HAP-1 (cell line): Measurements from ENCODE around the gene RASSF9.

Source experiments
- DNase-seq, 2 experiments: peaks; one replicate each; pipeline ENCODE4 v3.0.0-alpha.2; 2016 to 2020; ENCODE audit warnings: low spot score in 2 of 2
- H3K27me3 ChIP-seq: fragments of 250-450 bp; sonication (Bioruptor Pico); 2 replicates; pipeline ENCODE4 v1.5.1; 2020; ENCODE audit warnings: low read depth, mild to moderate bottlenecking, moderate library complexity
- H3K36me3 ChIP-seq: fragments of 250-450 bp; sonication (Bioruptor Pico); replicated peaks from 2 replicates; pipeline ENCODE4 v1.5.1; 2020; ENCODE audit warnings: mild to moderate bottlenecking
- H3K4me1 ChIP-seq: fragments of 250-450 bp; sonication (Bioruptor Pico); 2 replicates; pipeline ENCODE4 v1.5.1; 2020; ENCODE audit warnings: mild to moderate bottlenecking
- H3K4me3 ChIP-seq: fragments of 250-450 bp; sonication (Bioruptor Pico); 2 replicates; pipeline ENCODE4 v1.5.1; 2020; ENCODE audit warnings: mild to moderate bottlenecking, moderate library complexity
- H3K9me3 ChIP-seq: fragments of 250-450 bp; sonication (Bioruptor Pico); 2 replicates; pipeline ENCODE4 v1.5.1; 2020; ENCODE audit warnings: mild to moderate bottlenecking, moderate library complexity
- in situ Hi-C: fragments of 300-500 bp; cut with MboI; formaldehyde crosslinking; loops from 3 replicates; pipeline ENCODE4 v1.14.3; 2020; ENCODE audit warnings: low sequenced_read_pairs, inconsistent platforms, mixed read lengths

Gene RASSF9

DNA sequence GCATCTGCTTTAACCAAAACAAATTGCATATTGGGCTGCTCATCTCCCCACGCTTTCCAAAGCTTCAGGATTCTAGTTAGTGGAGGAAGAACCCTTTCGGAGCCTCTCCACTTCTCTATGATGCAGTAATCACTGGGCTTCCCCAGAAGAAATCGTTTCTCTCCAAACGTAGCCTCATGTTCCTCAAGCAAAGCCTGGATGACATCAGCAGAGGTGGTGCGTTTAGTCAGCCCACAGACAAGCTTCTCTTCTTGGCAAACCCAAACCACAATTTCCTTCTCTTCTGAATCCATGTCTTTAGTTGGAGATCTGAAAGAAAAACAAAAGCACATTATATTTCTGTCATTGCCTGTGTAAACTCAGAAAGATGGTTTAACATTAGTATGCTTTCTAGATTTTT, 30.6 kb downstream of the RASSF9 start:
- in situ Hi-C loops = no loop called here
- H3K36me3 ChIP-seq = no peaks in the 10 kb centered on the region
- no peaks in the 10 kb centered on the region for H3K4me1 ChIP-seq
- no peak for DNase-seq
- no peaks in the 10 kb centered on the region for H3K9me3 ChIP-seq
- peaks cover 3% of the 10 kb centered on the region; the same call in 1 of the 2 replicates for H3K27me3 ChIP-seq
- no peak overlapping the region for H3K4me3 ChIP-seq

DNA sequence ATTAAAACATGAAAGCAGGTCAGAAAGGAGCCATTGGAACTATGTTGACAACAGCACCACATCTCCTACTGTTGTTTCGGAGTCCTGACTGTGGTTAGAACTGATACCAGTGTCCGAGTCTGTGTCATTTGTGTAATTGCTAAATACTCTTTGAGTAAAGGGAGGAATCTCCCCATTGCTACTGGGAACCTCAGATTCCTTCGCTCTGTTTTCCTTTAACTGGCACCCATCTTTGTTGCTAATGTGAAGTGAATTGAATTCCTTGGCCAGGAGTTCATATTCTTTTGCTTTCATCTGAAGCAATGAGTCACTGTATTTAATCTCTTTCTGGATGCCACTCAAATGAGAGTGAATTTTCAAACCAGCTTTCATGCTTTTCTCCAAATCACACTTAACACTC, 31.5 kb downstream of the RASSF9 start:
- peaks cover 3% of the 10 kb centered on the region; the same call in 1 of the 2 replicates for H3K27me3 ChIP-seq
- H3K4me3 ChIP-seq = no peak overlapping the region
- H3K9me3 ChIP-seq = no peaks in the 10 kb centered on the region
- no peaks in the 10 kb centered on the region for H3K4me1 ChIP-seq
- in situ Hi-C loops = no loop called here
- DNase-seq = no peak
- H3K36me3 ChIP-seq = no peaks in the 10 kb centered on the region

DNA sequence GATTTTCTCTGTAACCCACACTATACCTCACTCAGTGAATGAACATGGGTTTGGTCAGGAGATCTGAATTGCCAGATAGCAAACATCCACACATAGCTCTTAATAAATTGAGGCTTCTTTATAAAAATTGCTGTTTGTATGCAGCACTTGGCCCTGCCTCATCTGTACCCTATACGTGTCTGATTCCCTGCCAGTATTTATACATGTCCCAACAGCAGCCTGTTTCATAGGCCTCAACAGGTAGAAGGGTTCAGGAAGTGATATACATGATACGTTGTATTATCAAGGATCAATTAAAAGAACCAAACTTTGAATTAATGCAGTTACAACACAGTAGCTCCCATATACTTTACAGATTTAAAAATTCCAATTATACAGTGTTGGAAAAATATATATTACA, 32.3 kb downstream of the RASSF9 start:
- in situ Hi-C loops = no loop called here
- Histone ChIP-seq H3K36me3 (no peaks in the 10 kb centered on the region), H3K27me3 (peaks cover 3% of the 10 kb centered on the region; the same call in 1 of the 2 replicates), H3K4me1 (no peaks in the 10 kb centered on the region), H3K4me3 (no peak overlapping the region), H3K9me3 (no peaks in the 10 kb centered on the region)
- DNase-seq = no peak

DNA sequence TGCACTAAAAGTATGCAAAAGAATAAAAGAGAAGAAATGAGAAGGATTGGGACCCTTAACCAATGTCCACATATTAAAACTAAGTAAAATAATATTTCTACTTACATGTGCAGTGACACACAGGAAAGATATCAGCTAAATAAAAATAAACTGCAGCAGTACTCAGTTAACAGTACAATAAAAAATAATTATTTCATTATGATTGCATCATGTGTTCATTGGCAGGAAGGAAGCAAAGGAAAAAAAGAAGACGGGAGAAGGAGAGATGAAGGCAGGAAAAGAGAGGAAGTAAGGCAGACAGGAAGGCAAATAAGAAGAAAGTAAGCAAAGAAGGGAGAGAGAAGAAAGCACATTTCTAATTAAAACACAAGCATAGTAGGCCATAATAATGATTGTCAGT, 33.0 kb downstream of the RASSF9 start:
- in situ Hi-C loops = no loop called here
- Histone ChIP-seq H3K4me3 (no peak overlapping the region), H3K9me3 (no peaks in the 10 kb centered on the region), H3K4me1 (no peaks in the 10 kb centered on the region), H3K27me3 (peaks cover 3% of the 10 kb centered on the region; the same call in 1 of the 2 replicates), H3K36me3 (no peaks in the 10 kb centered on the region)
- no peak for DNase-seq

GRCh38 chr12:85798122-85798521, 38.1 kb downstream of the RASSF9 start:
- no peak for DNase-seq
- Histone ChIP-seq H3K36me3 (no peaks in the 10 kb centered on the region), H3K9me3 (no peaks in the 10 kb centered on the region), H3K4me3 (no peak overlapping the region), H3K4me1 (no peaks in the 10 kb centered on the region), H3K27me3 (peaks cover 2% of the 10 kb centered on the region)
- in situ Hi-C loops = no loop called here

DNA sequence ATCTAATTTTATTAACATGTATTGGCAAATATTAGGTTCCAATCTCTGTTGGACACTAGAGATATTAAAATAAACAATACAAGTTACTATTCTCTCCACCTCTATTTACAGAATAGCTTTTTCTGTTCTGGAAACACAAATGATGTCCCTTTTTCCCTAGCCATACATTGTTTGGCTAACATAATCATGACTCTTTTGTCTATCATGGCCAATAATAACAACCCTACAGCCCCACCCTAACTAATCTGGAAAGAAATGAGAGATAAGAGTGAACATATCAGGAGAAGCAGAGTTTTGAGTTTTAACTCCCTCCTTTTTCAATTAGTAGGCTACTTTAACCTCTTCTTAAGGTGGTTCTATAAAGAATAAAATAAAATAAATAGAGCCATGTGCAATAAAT, 40.2 kb downstream of the RASSF9 start:
- no peaks in the 10 kb centered on the region for H3K36me3 ChIP-seq
- H3K4me3 ChIP-seq = no peak overlapping the region
- H3K4me1 ChIP-seq = no peaks in the 10 kb centered on the region
- no peaks in the 10 kb centered on the region for H3K9me3 ChIP-seq
- peaks cover 2% of the 10 kb centered on the region for H3K27me3 ChIP-seq
- in situ Hi-C loops = no loop called here
- no peak for DNase-seq

DNA sequence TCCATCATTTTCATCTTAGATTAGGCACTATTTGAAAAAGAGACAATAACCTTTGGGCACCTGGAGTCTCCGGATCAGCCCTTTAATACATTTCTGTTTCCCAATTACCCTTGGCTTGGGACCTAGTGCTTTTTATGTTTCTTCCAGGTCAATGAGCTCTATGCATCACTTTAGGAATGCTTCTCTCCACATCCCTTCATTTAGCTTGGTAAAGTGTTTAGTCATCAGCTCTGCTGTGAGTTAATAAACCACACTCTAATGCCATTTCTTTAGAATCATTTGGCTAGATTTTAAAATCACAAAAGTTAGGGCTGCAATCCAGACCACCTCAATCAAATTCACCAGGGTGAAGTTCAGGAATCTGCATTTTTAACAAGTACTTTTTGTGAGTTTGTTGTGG, 41.7 kb downstream of the RASSF9 start:
- no peak overlapping the region for H3K4me3 ChIP-seq

GRCh38 chr12:85784096-85784720, 52.0 kb downstream of the RASSF9 start:
- no peaks in the 10 kb centered on the region for H3K4me1 ChIP-seq
- no peak overlapping the region for H3K4me3 ChIP-seq
- H3K27me3 ChIP-seq = no peaks in the 10 kb centered on the region
- H3K9me3 ChIP-seq = no peaks in the 10 kb centered on the region
- in situ Hi-C loops = no loop called here
- H3K36me3 ChIP-seq = no peaks in the 10 kb centered on the region
- DNase-seq = no peak

More for the DNA sequence above, 41.7 kb downstream of the RASSF9 start:
- Histone ChIP-seq H3K9me3 (no peaks in the 10 kb centered on the region), H3K36me3 (no peaks in the 10 kb centered on the region), H3K27me3 (peaks cover 2% of the 10 kb centered on the region), H3K4me1 (no peaks in the 10 kb centered on the region)
- in situ Hi-C loops = no loop called here
- DNase-seq = no peak

DNA sequence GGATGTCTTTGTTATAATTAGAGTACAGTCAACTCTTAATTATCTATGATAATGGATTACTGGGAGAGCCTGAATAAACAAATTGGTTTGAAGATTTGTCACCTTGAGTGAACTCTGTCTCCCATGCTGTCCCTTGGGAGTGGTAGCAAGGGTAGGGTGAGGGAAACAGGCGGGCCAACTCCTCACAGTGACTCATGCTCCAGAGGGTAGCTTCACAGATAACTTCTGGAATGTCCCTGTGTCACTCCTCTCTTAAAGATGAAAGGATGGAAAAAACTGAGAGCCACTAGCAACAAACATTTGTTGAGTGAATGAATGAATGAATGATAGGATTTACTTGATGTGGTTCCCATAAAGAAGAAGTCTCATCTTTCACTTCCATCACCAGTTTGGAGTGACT, 53.5 kb downstream of the RASSF9 start:
- no peaks in the 10 kb centered on the region for H3K9me3 ChIP-seq
- H3K4me3 ChIP-seq = no peak overlapping the region
- H3K27me3 ChIP-seq = no peaks in the 10 kb centered on the region
- in situ Hi-C loops = no loop called here
- H3K4me1 ChIP-seq = no peaks in the 10 kb centered on the region
- DNase-seq = no peak
- H3K36me3 ChIP-seq = no peaks in the 10 kb centered on the region

DNA sequence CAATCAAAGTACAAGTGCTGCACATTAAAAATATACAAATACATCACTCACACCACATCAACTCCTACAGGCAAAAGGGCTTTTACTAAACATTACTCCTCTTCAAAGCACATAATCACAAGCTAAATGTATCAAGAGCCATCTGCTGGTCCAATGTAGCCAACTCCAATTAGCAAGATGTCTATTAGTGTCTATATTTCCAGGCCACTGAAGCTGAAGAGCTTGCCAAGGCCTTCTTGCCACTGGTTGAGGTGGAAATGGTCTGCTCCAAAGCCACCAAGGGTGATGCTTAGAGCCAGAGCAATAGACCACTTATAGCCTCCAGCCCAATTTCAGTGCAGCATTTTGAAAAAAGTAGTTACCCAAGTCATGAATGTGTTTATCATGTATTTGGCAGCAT, 54.4 kb downstream of the RASSF9 start:
- in situ Hi-C loops = no loop called here
- DNase-seq = no peak
- H3K4me3 ChIP-seq = no peak overlapping the region
- no peaks in the 10 kb centered on the region for H3K9me3 ChIP-seq
- no peaks in the 10 kb centered on the region for H3K36me3 ChIP-seq
- H3K27me3 ChIP-seq = no peaks in the 10 kb centered on the region
- no peaks in the 10 kb centered on the region for H3K4me1 ChIP-seq

GRCh38 chr12:85779768-85780167, 56.4 kb downstream of the RASSF9 start:
- no peaks in the 10 kb centered on the region for H3K27me3 ChIP-seq
- no peak for DNase-seq
- no peaks in the 10 kb centered on the region for H3K36me3 ChIP-seq
- H3K9me3 ChIP-seq = no peaks in the 10 kb centered on the region
- in situ Hi-C loops = no loop called here
- H3K4me3 ChIP-seq = no peak overlapping the region
- no peaks in the 10 kb centered on the region for H3K4me1 ChIP-seq

DNA sequence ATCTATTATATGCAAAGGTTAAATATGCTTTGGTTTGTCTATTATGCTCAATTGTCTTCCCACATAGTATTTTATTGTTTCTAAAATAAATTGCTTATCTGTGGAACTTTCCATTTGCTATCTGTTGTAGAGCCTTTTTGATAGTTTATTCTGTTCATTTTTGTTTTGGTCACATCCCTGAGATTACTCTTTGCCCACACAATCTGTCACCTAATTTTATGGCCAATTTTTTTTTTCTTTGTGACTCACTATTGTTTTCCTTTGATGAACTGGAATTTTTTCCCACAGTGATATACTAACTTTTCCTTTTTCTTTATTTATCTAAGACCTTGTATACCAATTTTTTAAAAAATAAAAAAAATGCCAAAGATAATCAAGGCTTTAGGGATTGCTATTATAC, 61.1 kb downstream of the RASSF9 start:
- H3K9me3 ChIP-seq = no peaks in the 10 kb centered on the region
- H3K4me1 ChIP-seq = no peaks in the 10 kb centered on the region
- in situ Hi-C loops = no loop called here
- DNase-seq = no peak
- no peaks in the 10 kb centered on the region for H3K27me3 ChIP-seq
- no peaks in the 10 kb centered on the region for H3K36me3 ChIP-seq
- no peak overlapping the region for H3K4me3 ChIP-seq

DNA sequence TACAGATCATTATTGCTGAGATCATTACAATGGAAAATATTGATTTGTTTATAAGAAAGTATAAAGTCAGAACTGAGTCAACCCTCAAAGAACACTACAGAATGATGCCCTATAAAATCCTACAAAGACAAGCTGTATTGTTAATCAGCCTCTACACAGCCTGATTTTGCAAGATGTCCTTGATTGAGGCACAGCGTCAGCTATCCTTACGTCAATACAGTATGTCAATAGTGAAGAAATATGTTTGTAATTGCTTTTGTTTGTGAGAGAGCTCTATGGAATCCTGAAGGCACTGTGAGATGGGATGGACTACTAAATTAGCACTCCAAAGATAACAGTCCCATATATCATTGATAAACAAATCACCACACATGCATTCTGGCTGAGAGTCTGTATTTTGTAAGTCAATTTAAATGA, 70.7 kb downstream of the RASSF9 start:
- no peaks in the 10 kb centered on the region for H3K4me1 ChIP-seq
- H3K9me3 ChIP-seq = no peaks in the 10 kb centered on the region
- H3K36me3 ChIP-seq = no peaks in the 10 kb centered on the region
- no peak overlapping the region for H3K4me3 ChIP-seq
- in situ Hi-C loops = no loop called here
- DNase-seq = no peak
- no peaks in the 10 kb centered on the region for H3K27me3 ChIP-seq

GRCh38 chr12:85759623-85760022, 76.6 kb downstream of the RASSF9 start:
- no peaks in the 10 kb centered on the region for H3K27me3 ChIP-seq
- H3K4me1 ChIP-seq = no peaks in the 10 kb centered on the region
- in situ Hi-C loops = no loop called here
- H3K9me3 ChIP-seq = no peaks in the 10 kb centered on the region
- no peak overlapping the region for H3K4me3 ChIP-seq
- no peaks in the 10 kb centered on the region for H3K36me3 ChIP-seq
- DNase-seq = no peak

- in situ Hi-C loops = no loop called here
- H3K4me3 ChIP-seq = no peak overlapping the region
- H3K36me3 ChIP-seq = no peaks in the 10 kb centered on the region
- no peaks in the 10 kb centered on the region for H3K4me1 ChIP-seq
- H3K9me3 ChIP-seq = no peaks in the 10 kb centered on the region
- H3K27me3 ChIP-seq = no peaks in the 10 kb centered on the region
- no peak for DNase-seq
Observed at GRCh38 chr12:85759091-85759490, 77.1 kb downstream of the RASSF9 start.
